ENCODE data around the gene KY.
A peak's percentile ranks its signal among the peaks of the same experiment; 100 is the strongest.

Gene KY

GRCh38 chr3:134672571-134672970 lies 21.7 kb upstream of the KY start:
- no peak for DNase-seq (ENCODE audit: low spot score)

GRCh38 chr3:134667956-134668355 lies 17.1 kb upstream of the KY start:
- DNase-seq (ENCODE audit: low spot score) = no peak

GRCh38 chr3:134667406-134667805 lies 16.6 kb upstream of the KY start:
- DNase-seq (ENCODE audit: low spot score) = no peak

GRCh38 chr3:134666885-134667284 lies 16.1 kb upstream of the KY start:
- no peak for DNase-seq (ENCODE audit: low spot score)

GRCh38 chr3:134666466-134666865 lies 15.6 kb upstream of the KY start:
- no peak for DNase-seq (ENCODE audit: low spot score)

- no peak for DNase-seq (ENCODE audit: low spot score)
These were observed 15.2 kb upstream of the KY start for GRCh38 chr3:134666052-134666451.

- DNase-seq (ENCODE audit: low spot score) = no peak
These were observed 14.4 kb upstream of the KY start for GRCh38 chr3:134665243-134665642.

GRCh38 chr3:134663721-134664456 lies 13.1 kb upstream of the KY start:
- DNase-seq (ENCODE audit: low spot score) = no peak

GRCh38 chr3:134660046-134660441 lies 9.2 kb upstream of the KY start:
- DNase-seq (ENCODE audit: low spot score) = no peak

GRCh38 chr3:134659391-134660045 lies 8.7 kb upstream of the KY start:
- no peak for DNase-seq (ENCODE audit: low spot score)

- DNase-seq (ENCODE audit: low spot score) = peak; percentile 27
These were observed 7.7 kb upstream of the KY start for GRCh38 chr3:134658555-134658954.

- DNase-seq (ENCODE audit: low spot score) = no peak
These were observed 5.5 kb upstream of the KY start for GRCh38 chr3:134656211-134656800.

- no peak for DNase-seq (ENCODE audit: low spot score)
These were observed 4.9 kb upstream of the KY start for GRCh38 chr3:134655706-134656105.

- DNase-seq (ENCODE audit: low spot score) = no peak
These were observed 3.2 kb upstream of the KY start for GRCh38 chr3:134654031-134654430.

- no peak for DNase-seq (ENCODE audit: low spot score)
These were observed 2.2 kb upstream of the KY start for GRCh38 chr3:134652886-134653630.

GRCh38 chr3:134652409-134652831 lies 1.6 kb upstream of the KY start:
- no peak for DNase-seq (ENCODE audit: low spot score)

GRCh38 chr3:134651347-134652041 lies 672 bp upstream of the KY start:
- DNase-seq (ENCODE audit: low spot score) = peak; percentile 71

GRCh38 chr3:134649106-134649705 lies 1.6 kb downstream of the KY start:
- no peak for DNase-seq (ENCODE audit: low spot score)

- no peak for DNase-seq (ENCODE audit: low spot score)
These were observed 2.7 kb downstream of the KY start for GRCh38 chr3:134647902-134648760.

GRCh38 chr3:134646086-134646485 lies 4.7 kb downstream of the KY start:
- DNase-seq (ENCODE audit: low spot score) = no peak

- DNase-seq (ENCODE audit: low spot score) = no peak
These were observed 5.3 kb downstream of the KY start for GRCh38 chr3:134645515-134645914.

Measured in Ammon's horn (tissue), 1 donor.